ENCODE results near the gene MMP25. TPM values are rescaled to one million over a fixed set of nuclear protein-coding genes. Genes with fewer than 3 reads are reported as not detected.
A peak's percentile ranks its signal among the peaks of the same experiment; 100 is the strongest.

MMP25 gene
- total and polyA plus RNA-seq, 2 donors = 0.80 to 2.9 TPM

DNA sequence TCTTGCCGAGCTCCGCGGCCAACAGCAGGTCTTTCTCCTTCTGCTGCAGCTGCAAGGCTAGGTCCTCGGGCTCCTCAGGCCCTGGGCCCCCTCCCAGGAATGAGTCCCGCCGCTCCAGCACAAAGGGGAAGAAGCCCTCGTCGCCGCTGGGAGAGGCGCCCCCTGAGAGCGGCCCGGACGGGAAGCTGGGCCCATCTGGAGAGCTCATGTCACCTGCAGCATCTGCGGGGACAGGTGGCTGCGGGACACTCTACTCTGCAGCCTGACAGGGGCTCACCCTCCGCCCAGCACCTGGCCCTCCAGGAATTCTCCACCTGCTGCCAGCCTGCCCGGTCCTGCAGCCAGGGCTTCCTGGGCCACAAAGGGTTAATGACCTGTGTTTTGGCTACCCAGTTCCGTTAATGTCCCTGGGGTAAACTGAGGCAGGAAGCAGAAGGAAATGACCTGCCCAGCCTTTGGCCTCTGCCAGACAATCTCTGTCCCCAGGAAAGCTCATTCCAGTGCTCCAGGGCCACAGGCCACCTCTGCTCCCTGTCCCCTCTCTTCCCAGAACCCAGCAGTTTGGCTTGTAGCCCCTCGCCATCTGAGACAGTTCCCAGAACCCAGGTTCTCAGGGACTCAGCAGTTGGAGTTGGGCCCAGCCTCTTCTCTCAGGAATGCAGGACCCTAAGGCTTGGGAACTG is 10.9 kb upstream of the MMP25 start:
- Histone ChIP-seq H3K4me3 (ENCODE audit: low read length in 2 of 2) (no peak overlapping the region), H3K4me1 (ENCODE audit: control insufficient read depth in 2 of 2, insufficient read depth in 2 of 2, low read length in 2 of 2) (peaks cover 0 to 2% of the 10 kb centered on the region in 2 donors)

DNA sequence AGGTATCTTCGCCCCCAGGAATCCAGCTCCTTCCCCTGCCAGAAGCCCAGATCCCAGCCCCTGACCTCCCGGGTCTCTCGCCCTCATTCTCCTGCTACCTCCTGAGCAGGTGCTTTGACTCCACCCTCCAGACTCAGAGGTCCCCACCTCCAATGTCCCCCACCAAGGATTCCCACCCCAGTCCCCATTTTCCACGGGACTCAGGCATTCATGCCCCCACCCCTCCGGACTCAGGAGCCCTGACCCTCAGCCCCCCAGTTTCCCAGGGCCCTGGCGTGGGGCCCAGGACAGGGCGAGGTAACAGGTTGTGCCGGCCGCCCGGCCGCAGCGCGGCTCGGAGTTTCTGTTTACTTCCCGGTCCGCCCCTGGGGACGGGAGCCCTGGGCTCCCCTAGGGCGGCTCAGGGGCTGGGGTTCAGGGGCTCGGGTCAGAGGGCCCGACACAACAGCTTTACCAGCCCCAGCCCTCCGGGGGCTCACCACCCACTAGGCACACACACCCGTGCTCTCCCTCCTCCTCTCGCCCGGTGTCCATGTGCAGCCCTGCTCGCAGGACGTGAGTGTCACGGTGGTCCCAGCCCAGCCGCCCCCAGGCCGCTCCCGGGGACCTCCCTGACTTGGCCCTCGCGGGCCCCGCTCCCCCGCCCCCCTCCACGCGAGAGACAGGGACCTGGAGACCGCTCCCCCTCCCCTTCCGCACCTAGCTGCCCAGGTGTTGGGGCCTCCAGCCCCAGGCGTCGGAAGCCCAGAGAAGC is 10.2 kb upstream of the MMP25 start:
- H3K4me1 ChIP-seq (ENCODE audit: control insufficient read depth in 2 of 2, insufficient read depth in 2 of 2, low read length in 2 of 2) = peaks cover 0 to 2% of the 10 kb centered on the region in 2 donors
- H3K4me3 ChIP-seq (ENCODE audit: low read length in 2 of 2) = no peak overlapping the region
- WGBS = 4% methylated on average over 40 of the region's 40 CpGs
- no peak overlapping the region for H3K27ac ChIP-seq (ENCODE audit: low read depth in 1 of 2, low read length in 1 of 2)
- no peaks in the 10 kb centered on the region for H3K9me3 ChIP-seq (ENCODE audit: control insufficient read depth in 2 of 2, insufficient read depth in 1 of 2, low read length in 1 of 2)
- no peak for DNase-seq (ENCODE audit: low read depth in 6 of 9, low spot score in 9 of 9)
- H3K36me3 ChIP-seq (ENCODE audit: control insufficient read depth in 2 of 2, insufficient read depth in 2 of 2, low read length in 1 of 2) = no peaks in the 10 kb centered on the region
- H3K27me3 ChIP-seq (ENCODE audit: control insufficient read depth in 2 of 2, insufficient read depth in 1 of 2, low read length in 1 of 2) = peaks cover 69 to 96% of the 10 kb centered on the region in 2 donors

More for the DNA sequence above, 10.9 kb upstream of the MMP25 start:
- no peak overlapping the region for H3K27ac ChIP-seq (ENCODE audit: low read depth in 1 of 2, low read length in 1 of 2)
- DNase-seq (ENCODE audit: low read depth in 6 of 9, low spot score in 9 of 9) = no peak
- no peaks in the 10 kb centered on the region for H3K9me3 ChIP-seq (ENCODE audit: control insufficient read depth in 2 of 2, insufficient read depth in 1 of 2, low read length in 1 of 2)
- peaks cover 76 to 99% of the 10 kb centered on the region in 2 donors for H3K27me3 ChIP-seq (ENCODE audit: control insufficient read depth in 2 of 2, insufficient read depth in 1 of 2, low read length in 1 of 2)
- H3K36me3 ChIP-seq (ENCODE audit: control insufficient read depth in 2 of 2, insufficient read depth in 2 of 2, low read length in 1 of 2) = no peaks in the 10 kb centered on the region
- WGBS = 31% methylated on average over 19 of the region's 19 CpGs

DNA sequence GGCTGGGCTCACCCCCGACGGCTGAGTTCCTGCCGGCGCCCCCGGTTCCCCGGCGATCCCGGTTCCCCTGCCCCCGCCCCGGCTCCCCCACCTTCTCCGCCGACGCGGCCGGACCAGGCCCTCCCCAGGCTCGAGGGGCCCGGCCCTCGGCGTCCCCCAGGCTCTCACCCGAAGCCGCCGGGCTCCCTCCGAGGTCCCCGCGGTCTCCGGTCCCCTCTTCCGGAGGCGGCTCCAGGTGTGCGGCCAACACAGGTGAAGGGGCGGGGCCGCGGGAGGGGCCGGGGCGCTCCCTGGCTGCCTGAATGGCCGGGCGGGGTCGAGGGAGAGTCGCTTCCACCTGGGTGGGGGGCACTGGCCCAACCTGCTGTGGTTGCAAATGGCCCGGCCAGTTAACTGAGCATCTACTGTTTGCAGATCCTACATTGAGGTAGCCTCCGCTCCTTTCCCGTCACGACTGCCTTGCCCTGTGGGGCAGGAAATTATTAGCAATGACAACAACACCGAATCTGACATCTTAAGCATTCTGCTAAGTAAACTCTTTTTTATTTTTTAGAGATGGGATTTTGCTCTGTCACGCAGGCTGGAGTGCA is 9.5 kb upstream of the MMP25 start, which contains the start of gene BICDL2:
Gene BICDL2, minus strand, starts transcription at position 219 of the 590 bp plus-strand sequence. CDS start 1,448 bp downstream, outside the sequence.
- no peaks in the 10 kb centered on the region for H3K9me3 ChIP-seq (ENCODE audit: control insufficient read depth in 2 of 2, insufficient read depth in 1 of 2, low read length in 1 of 2)
- peaks cover 0 to 2% of the 10 kb centered on the region in 2 donors for H3K4me1 ChIP-seq (ENCODE audit: control insufficient read depth in 2 of 2, insufficient read depth in 2 of 2, low read length in 2 of 2)
- no peak within 1 kb of the TSS for H3K27ac ChIP-seq (ENCODE audit: low read depth in 1 of 2, low read length in 1 of 2)
- H3K27me3 ChIP-seq (ENCODE audit: control insufficient read depth in 2 of 2, insufficient read depth in 1 of 2, low read length in 1 of 2) = peaks cover 68 to 97% of the 10 kb centered on the region in 2 donors
- no peak for DNase-seq (ENCODE audit: low read depth in 6 of 9, low spot score in 9 of 9)
- H3K36me3 ChIP-seq (ENCODE audit: control insufficient read depth in 2 of 2, insufficient read depth in 2 of 2, low read length in 1 of 2) = no peaks in the 10 kb centered on the region
- 10% methylated on average over 44 of the region's 44 CpGs for WGBS
- no peak within 1 kb of the TSS for H3K4me3 ChIP-seq (ENCODE audit: low read length in 2 of 2)

DNA sequence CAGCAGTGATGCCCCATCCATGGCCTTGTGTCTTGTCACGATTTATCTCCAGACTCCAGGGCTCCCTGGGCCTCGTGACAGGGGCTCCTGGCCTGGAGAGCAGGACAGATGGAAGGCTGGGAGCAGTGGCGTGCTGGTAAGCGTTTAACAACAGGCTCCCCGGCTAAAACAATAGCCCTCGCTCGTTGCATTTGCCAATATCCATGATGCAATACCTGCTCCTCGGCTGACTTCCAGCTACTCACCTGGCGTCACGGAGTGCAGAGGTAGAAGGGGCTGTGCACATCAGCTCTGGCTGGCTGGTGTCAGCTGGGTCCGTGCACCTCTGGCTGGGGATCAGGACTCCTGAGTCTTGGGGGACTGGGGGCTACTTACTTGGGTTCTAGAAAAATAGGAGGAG is 8.1 kb upstream of the MMP25 start:
- no peak overlapping the region for H3K4me3 ChIP-seq (ENCODE audit: low read length in 2 of 2)
- WGBS = 50% methylated on average over 11 of the region's 11 CpGs
- H3K9me3 ChIP-seq (ENCODE audit: control insufficient read depth in 2 of 2, insufficient read depth in 1 of 2, low read length in 1 of 2) = no peaks in the 10 kb centered on the region
- H3K27ac ChIP-seq (ENCODE audit: low read depth in 1 of 2, low read length in 1 of 2) = no peak overlapping the region
- H3K27me3 ChIP-seq (ENCODE audit: control insufficient read depth in 2 of 2, insufficient read depth in 1 of 2, low read length in 1 of 2) = peaks cover 65 to 97% of the 10 kb centered on the region in 2 donors
- DNase-seq (ENCODE audit: low read depth in 6 of 9, low spot score in 9 of 9) = no peak
- H3K4me1 ChIP-seq (ENCODE audit: control insufficient read depth in 2 of 2, insufficient read depth in 2 of 2, low read length in 2 of 2) = peaks cover 0 to 2% of the 10 kb centered on the region in 2 donors
- no peaks in the 10 kb centered on the region for H3K36me3 ChIP-seq (ENCODE audit: control insufficient read depth in 2 of 2, insufficient read depth in 2 of 2, low read length in 1 of 2)

DNA sequence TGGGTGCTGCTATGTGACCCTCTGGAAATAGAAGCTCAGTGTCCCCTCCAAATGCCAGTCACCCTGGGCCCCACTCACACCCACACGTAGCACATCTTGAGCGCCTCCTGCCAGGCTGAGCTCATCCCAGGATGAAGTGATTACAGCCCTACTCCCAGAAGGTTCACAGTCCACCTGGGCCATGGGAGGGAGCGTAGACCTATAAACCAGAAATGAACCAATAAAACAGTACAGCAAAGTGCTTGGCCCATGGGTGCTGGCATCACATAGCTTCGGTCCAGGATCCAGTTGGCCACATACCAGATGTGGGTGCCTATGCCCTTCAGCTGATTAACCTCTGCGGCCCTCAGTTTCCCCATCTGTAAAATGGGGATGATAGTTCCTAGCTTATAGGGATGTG is 7.5 kb upstream of the MMP25 start:
- Histone ChIP-seq H3K4me3 (ENCODE audit: low read length in 2 of 2) (no peak overlapping the region), H3K4me1 (ENCODE audit: control insufficient read depth in 2 of 2, insufficient read depth in 2 of 2, low read length in 2 of 2) (peaks cover 0 to 2% of the 10 kb centered on the region in 2 donors), H3K27me3 (ENCODE audit: control insufficient read depth in 2 of 2, insufficient read depth in 1 of 2, low read length in 1 of 2) (peaks cover 65 to 97% of the 10 kb centered on the region in 2 donors), H3K9me3 (ENCODE audit: control insufficient read depth in 2 of 2, insufficient read depth in 1 of 2, low read length in 1 of 2) (no peaks in the 10 kb centered on the region), H3K27ac (ENCODE audit: low read depth in 1 of 2, low read length in 1 of 2) (no peak overlapping the region), H3K36me3 (ENCODE audit: control insufficient read depth in 2 of 2, insufficient read depth in 2 of 2, low read length in 1 of 2) (no peaks in the 10 kb centered on the region)
- WGBS = 87% methylated on average over 5 of the region's 5 CpGs
- DNase-seq (ENCODE audit: low read depth in 6 of 9, low spot score in 9 of 9) = no peak

DNA sequence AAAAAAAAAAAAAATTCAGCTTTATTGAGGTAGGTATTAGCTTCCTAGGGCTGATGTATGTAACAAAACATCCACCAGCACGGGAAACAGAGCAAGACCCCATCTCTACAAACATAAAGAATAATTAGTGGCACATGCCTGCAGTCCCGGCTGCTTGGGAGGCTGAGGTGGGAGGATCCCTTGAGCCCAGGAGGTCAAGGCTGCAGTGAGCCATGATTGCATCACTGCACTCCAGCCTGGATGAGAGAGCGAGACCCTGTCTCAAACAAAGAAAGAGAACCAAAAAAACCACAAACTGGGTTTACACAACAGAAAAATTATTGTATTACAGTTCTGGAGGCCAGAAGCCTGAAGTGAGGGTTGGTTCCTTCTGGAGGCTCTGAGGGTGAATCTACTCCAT is 4.0 kb upstream of the MMP25 start:
- WGBS = 95% methylated on average over 3 of the region's 3 CpGs
- peaks cover 0 to 13% of the 10 kb centered on the region in 2 donors for H3K9me3 ChIP-seq (ENCODE audit: control insufficient read depth in 2 of 2, insufficient read depth in 1 of 2, low read length in 1 of 2)
- H3K27me3 ChIP-seq (ENCODE audit: control insufficient read depth in 2 of 2, insufficient read depth in 1 of 2, low read length in 1 of 2) = peaks cover 69 to 97% of the 10 kb centered on the region in 2 donors
- no peak overlapping the region for H3K4me3 ChIP-seq (ENCODE audit: low read length in 2 of 2)
- peaks cover 3 to 14% of the 10 kb centered on the region in 2 donors for H3K4me1 ChIP-seq (ENCODE audit: control insufficient read depth in 2 of 2, insufficient read depth in 2 of 2, low read length in 2 of 2)
- H3K27ac ChIP-seq (ENCODE audit: low read depth in 1 of 2, low read length in 1 of 2) = no peak overlapping the region
- DNase-seq (ENCODE audit: low read depth in 6 of 9, low spot score in 9 of 9) = no peak
- no peaks in the 10 kb centered on the region for H3K36me3 ChIP-seq (ENCODE audit: control insufficient read depth in 2 of 2, insufficient read depth in 2 of 2, low read length in 1 of 2)

DNA sequence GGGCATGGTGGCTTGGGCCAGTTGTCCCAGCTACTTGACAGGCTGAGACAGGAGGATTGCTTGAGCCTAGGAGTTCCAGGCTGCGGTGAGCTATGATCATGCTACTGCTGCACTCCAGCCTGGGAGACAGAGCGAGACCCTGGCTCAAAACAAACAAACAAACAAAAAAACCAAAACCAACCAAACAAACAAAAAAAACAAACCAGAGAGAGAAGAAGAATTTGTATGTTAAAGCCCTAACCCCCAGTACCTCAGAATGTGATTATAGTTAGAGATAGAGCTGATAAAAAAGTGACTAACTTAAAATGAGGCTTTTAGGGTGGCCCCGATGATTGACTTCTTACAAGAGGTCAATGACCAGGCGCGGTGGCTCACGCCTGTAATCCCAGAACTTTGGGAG is 1.7 kb upstream of the MMP25 start:
- 92% methylated on average over 6 of the region's 6 CpGs for WGBS
- Histone ChIP-seq H3K9me3 (ENCODE audit: control insufficient read depth in 2 of 2, insufficient read depth in 1 of 2, low read length in 1 of 2) (peaks cover 0 to 13% of the 10 kb centered on the region in 2 donors), H3K27ac (ENCODE audit: low read depth in 1 of 2, low read length in 1 of 2) (no peak overlapping the region), H3K4me3 (ENCODE audit: low read length in 2 of 2) (no peak overlapping the region), H3K4me1 (ENCODE audit: control insufficient read depth in 2 of 2, insufficient read depth in 2 of 2, low read length in 2 of 2) (peaks cover 3 to 14% of the 10 kb centered on the region in 2 donors), H3K36me3 (ENCODE audit: control insufficient read depth in 2 of 2, insufficient read depth in 2 of 2, low read length in 1 of 2) (no peaks in the 10 kb centered on the region), H3K27me3 (ENCODE audit: control insufficient read depth in 2 of 2, insufficient read depth in 1 of 2, low read length in 1 of 2) (peaks cover 67 to 97% of the 10 kb centered on the region in 2 donors)
- DNase-seq (ENCODE audit: low read depth in 6 of 9, low spot score in 9 of 9) = no peak

DNA sequence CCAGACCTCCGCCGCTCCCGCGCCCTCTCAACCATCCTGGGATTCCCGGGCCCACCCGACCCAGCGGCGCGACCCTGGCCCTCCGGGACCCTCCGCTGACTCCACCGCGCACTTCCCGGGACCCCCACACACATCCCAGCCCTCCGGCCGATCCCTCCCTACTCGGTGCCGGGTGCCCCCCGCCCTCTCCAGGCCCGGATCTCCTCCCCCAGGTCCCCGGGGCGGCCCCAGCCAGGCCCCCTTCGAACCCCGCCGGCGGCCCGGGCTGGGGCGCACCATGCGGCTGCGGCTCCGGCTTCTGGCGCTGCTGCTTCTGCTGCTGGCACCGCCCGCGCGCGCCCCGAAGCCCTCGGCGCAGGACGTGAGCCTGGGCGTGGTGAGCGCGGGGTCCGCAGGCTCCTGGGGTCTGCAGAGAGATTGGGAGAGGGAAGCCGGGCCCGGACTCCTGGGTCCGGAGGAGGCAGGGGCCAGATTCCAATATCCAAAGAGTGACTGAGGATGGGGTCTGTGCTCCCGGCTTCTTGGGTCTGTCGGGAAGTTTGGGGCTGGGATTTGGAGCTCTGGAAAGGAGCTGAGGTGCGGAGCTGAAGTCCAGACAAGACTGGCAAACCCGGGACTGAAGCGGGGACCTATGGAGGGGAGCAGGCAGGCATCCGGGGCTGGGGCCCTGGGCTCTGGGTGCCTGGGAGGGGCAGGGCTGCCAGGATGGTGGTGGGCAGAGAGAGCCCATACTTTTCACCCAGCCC is 453 bp downstream of the MMP25 start:
- H3K9me3 ChIP-seq (ENCODE audit: control insufficient read depth in 2 of 2, insufficient read depth in 1 of 2, low read length in 1 of 2) = peaks cover 0 to 13% of the 10 kb centered on the region in 2 donors
- 6% methylated on average over 54 of the region's 54 CpGs for WGBS
- DNase-seq (ENCODE audit: low read depth in 6 of 9, low spot score in 9 of 9) = no peak
- no peaks in the 10 kb centered on the region for H3K36me3 ChIP-seq (ENCODE audit: control insufficient read depth in 2 of 2, insufficient read depth in 2 of 2, low read length in 1 of 2)
- H3K27ac ChIP-seq (ENCODE audit: low read depth in 1 of 2, low read length in 1 of 2) = no peak overlapping the region
- H3K4me1 ChIP-seq (ENCODE audit: control insufficient read depth in 2 of 2, insufficient read depth in 2 of 2, low read length in 2 of 2) = peaks cover 3 to 14% of the 10 kb centered on the region in 2 donors
- H3K27me3 ChIP-seq (ENCODE audit: control insufficient read depth in 2 of 2, insufficient read depth in 1 of 2, low read length in 1 of 2) = peaks cover 65 to 97% of the 10 kb centered on the region in 2 donors
- H3K4me3 ChIP-seq (ENCODE audit: low read length in 2 of 2) = peak overlapping the region in 1 of 2 donors; percentile 15
